Esophagus muscularis mucosa (tissue), 3 donors: ENCODE measurements around the gene TMC1.

Experiments used
- EP300 ChIP-seq: sonication (generic); formaldehyde crosslinking; IDR thresholded peaks from one replicate; pipeline ENCODE4 v1.6.1; 2017; ENCODE audit warnings: antibody characterized with exemption
- TF ChIP-seq, protein P1 (sequence below), 3 experiments: fragments of 200-600 bp in 2 of 3; fragments of 450-650 bp in 1 of 3; sonication (generic) in 2 of 3; IDR thresholded peaks; one replicate each; pipeline ENCODE4 v1.5.1; 2017 to 2019; ENCODE audit warnings: antibody characterized with exemption in 3 of 3, mild to moderate bottlenecking in 2 of 3, moderate library complexity in 1 of 3

DNA sequence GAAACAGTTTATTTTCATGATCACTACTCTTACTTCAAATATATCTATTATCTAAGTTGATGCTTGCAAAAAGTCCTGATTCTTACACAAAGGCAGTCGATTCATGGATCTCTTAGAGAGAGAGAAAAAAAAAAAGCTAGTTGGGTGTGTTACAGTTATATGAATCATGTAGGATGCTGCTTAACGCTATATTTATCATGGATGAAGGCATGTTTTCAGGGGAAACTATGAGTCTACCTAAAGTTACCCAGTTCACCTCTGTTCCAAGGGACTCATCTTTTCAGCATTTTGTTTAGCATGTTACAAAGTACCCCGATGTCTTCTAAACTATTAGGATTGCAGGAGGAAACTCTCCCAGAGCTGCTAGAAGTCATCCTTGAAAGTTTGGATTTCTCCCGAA lies 13.5 kb downstream of the TMC1 start:
- TF ChIP-seq, protein P1, sequence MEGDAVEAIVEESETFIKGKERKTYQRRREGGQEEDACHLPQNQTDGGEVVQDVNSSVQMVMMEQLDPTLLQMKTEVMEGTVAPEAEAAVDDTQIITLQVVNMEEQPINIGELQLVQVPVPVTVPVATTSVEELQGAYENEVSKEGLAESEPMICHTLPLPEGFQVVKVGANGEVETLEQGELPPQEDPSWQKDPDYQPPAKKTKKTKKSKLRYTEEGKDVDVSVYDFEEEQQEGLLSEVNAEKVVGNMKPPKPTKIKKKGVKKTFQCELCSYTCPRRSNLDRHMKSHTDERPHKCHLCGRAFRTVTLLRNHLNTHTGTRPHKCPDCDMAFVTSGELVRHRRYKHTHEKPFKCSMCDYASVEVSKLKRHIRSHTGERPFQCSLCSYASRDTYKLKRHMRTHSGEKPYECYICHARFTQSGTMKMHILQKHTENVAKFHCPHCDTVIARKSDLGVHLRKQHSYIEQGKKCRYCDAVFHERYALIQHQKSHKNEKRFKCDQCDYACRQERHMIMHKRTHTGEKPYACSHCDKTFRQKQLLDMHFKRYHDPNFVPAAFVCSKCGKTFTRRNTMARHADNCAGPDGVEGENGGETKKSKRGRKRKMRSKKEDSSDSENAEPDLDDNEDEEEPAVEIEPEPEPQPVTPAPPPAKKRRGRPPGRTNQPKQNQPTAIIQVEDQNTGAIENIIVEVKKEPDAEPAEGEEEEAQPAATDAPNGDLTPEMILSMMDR (IDR thresholded peaks at IDR 0.05) = no peak
- TF ChIP-seq EP300 = no peak
